Duodenal mucosa (tissue), 2 donors: ENCODE measurements around the gene FSTL4.

Source experiments
- H3K27ac ChIP-seq: one replicate; pipeline ENCODE4 v1.7.0; 2013; ENCODE audit warnings: low read depth, low read length
- H3K27me3 ChIP-seq, 2 donors: one replicate each; pipeline ENCODE4 v1.7.0; 2013; ENCODE audit warnings: low read length in 2 of 2, control low read depth in 1 of 2; ENCODE audit not compliant: insufficient read depth in 2 of 2, control insufficient read depth in 1 of 2
- H3K36me3 ChIP-seq, 2 donors: one replicate each; pipeline ENCODE4 v1.7.0; 2013; ENCODE audit warnings: low read length in 2 of 2, control low read depth in 1 of 2; ENCODE audit not compliant: insufficient read depth in 2 of 2, control insufficient read depth in 1 of 2
- H3K4me1 ChIP-seq, 2 donors: one replicate each; pipeline ENCODE4 v1.7.0; 2013; ENCODE audit warnings: low read length in 2 of 2, control low read depth in 1 of 2; ENCODE audit not compliant: insufficient read depth in 2 of 2, control insufficient read depth in 1 of 2
- H3K4me3 ChIP-seq, 2 donors: one replicate each; pipeline ENCODE4 v1.7.0; 2013; ENCODE audit warnings: low read length in 2 of 2, low read depth in 1 of 2
- H3K9ac ChIP-seq, 2 donors: one replicate each; pipeline ENCODE4 v1.7.0; 2013; ENCODE audit warnings: low read length in 2 of 2, low read depth in 1 of 2
- H3K9me3 ChIP-seq, 2 donors: one replicate each; pipeline ENCODE4 v1.7.0; 2013; ENCODE audit warnings: low read length in 2 of 2, control low read depth in 1 of 2; ENCODE audit not compliant: control insufficient read depth in 1 of 2

Gene FSTL4

GRCh38 chr5:133382661-133383579, 229.4 kb downstream of the FSTL4 start:
- H3K36me3 ChIP-seq, result no peaks in the 10 kb centered on the region
- no peaks in the 10 kb centered on the region for H3K4me1 ChIP-seq
- no peak overlapping the region for H3K4me3 ChIP-seq
- no peak overlapping the region for H3K27ac ChIP-seq
- H3K27me3 ChIP-seq, result peaks cover 4 to 12% of the 10 kb centered on the region in 2 donors
- H3K9ac ChIP-seq, result no peak overlapping the region
- H3K9me3 ChIP-seq, result peaks cover 0 to 3% of the 10 kb centered on the region in 2 donors

GRCh38 chr5:133381571-133382365, 230.6 kb downstream of the FSTL4 start:
- Histone ChIP-seq H3K9ac (no peak overlapping the region), H3K4me3 (no peak overlapping the region), H3K36me3 (no peaks in the 10 kb centered on the region), H3K4me1 (no peaks in the 10 kb centered on the region), H3K27ac (no peak overlapping the region), H3K27me3 (peaks cover under 1 to 4% of the 10 kb centered on the region in 2 donors), H3K9me3 (peaks cover 4 to 13% of the 10 kb centered on the region in 2 donors)

- H3K27ac ChIP-seq, result no peak overlapping the region
- H3K27me3 ChIP-seq, result peaks cover 0 to 4% of the 10 kb centered on the region in 2 donors
- no peak overlapping the region for H3K4me3 ChIP-seq
- no peaks in the 10 kb centered on the region for H3K4me1 ChIP-seq
- no peaks in the 10 kb centered on the region for H3K36me3 ChIP-seq
- peaks cover 4 to 13% of the 10 kb centered on the region in 2 donors for H3K9me3 ChIP-seq
- no peak overlapping the region for H3K9ac ChIP-seq
Measured at GRCh38 chr5:133381041-133381440, 231.3 kb downstream of the FSTL4 start.

GRCh38 chr5:133377736-133378135, 234.6 kb downstream of the FSTL4 start:
- peaks cover 4 to 13% of the 10 kb centered on the region in 2 donors for H3K9me3 ChIP-seq
- no peaks in the 10 kb centered on the region for H3K4me1 ChIP-seq
- no peak overlapping the region for H3K4me3 ChIP-seq
- no peaks in the 10 kb centered on the region for H3K36me3 ChIP-seq
- H3K9ac ChIP-seq, result no peak overlapping the region
- peaks cover 0 to under 1% of the 10 kb centered on the region in 2 donors for H3K27me3 ChIP-seq
- H3K27ac ChIP-seq, result no peak overlapping the region

- Histone ChIP-seq H3K27me3 (no peaks in the 10 kb centered on the region), H3K4me1 (no peaks in the 10 kb centered on the region), H3K27ac (no peak overlapping the region), H3K9ac (no peak overlapping the region), H3K36me3 (no peaks in the 10 kb centered on the region), H3K9me3 (peaks cover 4 to 13% of the 10 kb centered on the region in 2 donors), H3K4me3 (no peak overlapping the region)
Measured at GRCh38 chr5:133376986-133377385, 235.4 kb downstream of the FSTL4 start.

- Histone ChIP-seq H3K36me3 (no peaks in the 10 kb centered on the region), H3K9me3 (peaks cover 4 to 13% of the 10 kb centered on the region in 2 donors), H3K4me1 (no peaks in the 10 kb centered on the region), H3K9ac (no peak overlapping the region), H3K27ac (no peak overlapping the region), H3K4me3 (no peak overlapping the region), H3K27me3 (no peaks in the 10 kb centered on the region)
Measured at GRCh38 chr5:133373121-133373870, 239.0 kb downstream of the FSTL4 start.

- Histone ChIP-seq H3K27me3 (no peaks in the 10 kb centered on the region), H3K27ac (no peak overlapping the region), H3K4me1 (no peaks in the 10 kb centered on the region), H3K9ac (no peak overlapping the region), H3K9me3 (peaks cover 4 to 7% of the 10 kb centered on the region in 2 donors), H3K36me3 (no peaks in the 10 kb centered on the region), H3K4me3 (no peak overlapping the region)
Measured at GRCh38 chr5:133372293-133372937, 239.9 kb downstream of the FSTL4 start.

- Histone ChIP-seq H3K27ac (no peak overlapping the region), H3K27me3 (no peaks in the 10 kb centered on the region), H3K9ac (no peak overlapping the region), H3K4me1 (no peaks in the 10 kb centered on the region), H3K9me3 (no peaks in the 10 kb centered on the region), H3K4me3 (no peak overlapping the region), H3K36me3 (no peaks in the 10 kb centered on the region)
Measured at GRCh38 chr5:133371371-133372155, 240.8 kb downstream of the FSTL4 start.

- Histone ChIP-seq H3K9me3 (no peaks in the 10 kb centered on the region), H3K4me3 (no peak overlapping the region), H3K4me1 (no peaks in the 10 kb centered on the region), H3K27ac (no peak overlapping the region), H3K36me3 (no peaks in the 10 kb centered on the region), H3K9ac (no peak overlapping the region), H3K27me3 (no peaks in the 10 kb centered on the region)
Measured at GRCh38 chr5:133370904-133371303, 241.4 kb downstream of the FSTL4 start.
